PC-9 (cell line): ENCODE measurements around the gene FDX2. TPM values are rescaled to one million over a fixed set of nuclear protein-coding genes. Genes with fewer than 3 reads are reported as not detected.

Source experiments
- BruUV-seq: library from RNA; stranded (reverse); fragments of 400-500 nt; replicated peaks from 2 replicates; lab custom pipeline; 2021; lab: Mats Ljungman, UMichigan
- CTCF ChIA-PET: fragments of 300-600 bp; sonication (Branson Sonifier 250); formaldehyde crosslinking; loops from one replicate; lab custom pipeline; 2022; ENCODE audit warnings: antibody characterized with exemption; lab: Charles Lee
- POLR2A ChIA-PET: fragments of 300-600 bp; sonication (Branson Sonifier 250); formaldehyde crosslinking; loops from one replicate; lab custom pipeline; 2022; ENCODE audit warnings: antibody characterized with exemption; ENCODE audit not compliant: unreplicated experiment; lab: Charles Lee
- DNase-seq, 2 experiments: peaks; one replicate each; pipeline versions ENCODE4 v3.0.0 to v3.0.0-alpha.2; 2015 to 2022; ENCODE audit warnings: mixed read lengths in 1 of 2
- H2AFZ ChIP-seq: fragments of 200-600 bp; sonication (generic); 2 replicates; pipeline ENCODE4 v1.8.1; 2017; ENCODE audit warnings: antibody characterized with exemption
- H3F3A ChIP-seq: fragments of 200-600 bp; sonication (generic); 2 replicates; pipeline ENCODE4 v1.8.1; 2017; ENCODE audit warnings: antibody characterized with exemption, mild to moderate bottlenecking, low read depth; ENCODE audit not compliant: insufficient read depth
- H3K27ac ChIP-seq: fragments of 200-600 bp; sonication (generic); 2 replicates; pipeline ENCODE4 v1.6.1; 2016; ENCODE audit warnings: mixed run types
- H3K27me3 ChIP-seq: fragments of 200-600 bp; sonication (generic); 2 replicates; pipeline ENCODE4 v1.6.1; 2016; ENCODE audit warnings: low read depth, mixed run types; ENCODE audit not compliant: insufficient read depth
- H3K36me3 ChIP-seq: fragments of 200-600 bp; sonication (generic); 2 replicates; pipeline ENCODE4 v1.6.1; 2016; ENCODE audit warnings: low read depth, mixed run types
- H3K4me1 ChIP-seq: fragments of 200-600 bp; sonication (generic); replicated peaks from 2 replicates; pipeline ENCODE4 v1.6.1; 2016; ENCODE audit warnings: mixed run types; ENCODE audit not compliant: insufficient read depth
- H3K4me2 ChIP-seq: fragments of 200-600 bp; sonication (generic); 2 replicates; pipeline ENCODE4 v1.6.1; 2017; ENCODE audit warnings: mixed run types
- H3K4me3 ChIP-seq: fragments of 200-600 bp; sonication (generic); 2 replicates; pipeline ENCODE4 v1.6.1; 2016; ENCODE audit warnings: mixed run types
- H3K79me2 ChIP-seq: fragments of 200-600 bp; sonication (generic); 2 replicates; pipeline ENCODE4 v1.6.1; 2017; ENCODE audit warnings: low read depth, mixed run types
- H3K9me2 ChIP-seq: fragments of 200-600 bp; sonication (generic); 2 replicates; pipeline ENCODE4 v1.8.1; 2017; ENCODE audit warnings: mild to moderate bottlenecking; ENCODE audit not compliant: insufficient read depth
- H3K9me3 ChIP-seq: fragments of 200-600 bp; sonication (generic); 2 replicates; pipeline ENCODE4 v1.8.1; 2016; ENCODE audit warnings: low read depth; ENCODE audit not compliant: insufficient read depth
- H4K20me1 ChIP-seq: fragments of 200-600 bp; sonication (generic); 2 replicates; pipeline ENCODE4 v1.8.1; 2017; ENCODE audit not compliant: insufficient read depth
- EZH2 ChIP-seq: fragments of 200-600 bp; sonication (generic); IDR thresholded peaks from 2 replicates; pipeline ENCODE4 v1.8.0; 2017; ENCODE audit warnings: antibody characterized with exemption, low read depth
- intact Hi-C: fragments of 100-400 bp; cut with micrococcal nuclease; formaldehyde crosslinking; loops from one replicate; pipeline ENCODE4 v1.10.0; 2022; ENCODE audit not compliant: unreplicated experiment
- total RNA-seq: library from RNA; stranded (reverse); gene quantifications from 2 replicates; pipeline ENCODE4 v1.2.3, GENCODE V29; 2021
- TF ChIP-seq, protein P1 (sequence below): fragments of 200-600 bp; sonication (generic); conservative IDR thresholded peaks from 2 replicates; pipeline ENCODE4 v1.6.1; 2017; ENCODE audit warnings: mixed run types, antibody characterized with exemption, mild to moderate bottlenecking, moderate library complexity

Gene FDX2
- total RNA-seq, 1 experiment from 2014 or later, result 23.1 TPM

DNA sequence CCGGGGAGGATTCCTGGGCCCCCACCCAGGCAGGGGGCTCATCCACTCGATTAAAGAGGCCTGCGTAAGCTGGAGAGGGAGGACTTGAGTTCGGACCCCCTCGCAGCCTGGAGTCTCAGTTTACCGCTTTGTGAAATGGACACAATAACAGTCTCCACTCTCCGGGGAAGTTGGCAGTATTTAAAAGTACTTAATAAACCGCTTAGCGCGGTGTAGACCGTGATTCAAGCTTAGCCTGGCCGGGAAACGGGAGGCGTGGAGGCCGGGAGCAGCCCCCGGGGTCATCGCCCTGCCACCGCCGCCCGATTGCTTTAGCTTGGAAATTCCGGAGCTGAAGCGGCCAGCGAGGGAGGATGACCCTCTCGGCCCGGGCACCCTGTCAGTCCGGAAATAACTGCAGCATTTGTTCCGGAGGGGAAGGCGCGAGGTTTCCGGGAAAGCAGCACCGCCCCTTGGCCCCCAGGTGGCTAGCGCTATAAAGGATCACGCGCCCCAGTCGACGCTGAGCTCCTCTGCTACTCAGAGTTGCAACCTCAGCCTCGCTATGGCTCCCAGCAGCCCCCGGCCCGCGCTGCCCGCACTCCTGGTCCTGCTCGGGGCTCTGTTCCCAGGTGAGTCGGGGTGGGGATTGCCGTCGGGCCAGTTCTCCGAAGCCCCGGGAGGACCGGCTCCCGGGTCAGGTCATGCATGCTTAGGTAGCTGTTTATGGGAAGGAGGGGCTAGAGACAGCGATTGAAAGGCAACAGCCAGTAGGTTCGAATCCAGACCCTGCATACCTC lies 45.0 kb downstream of the FDX2 start, which contains the start of gene ICAM1:
Gene ICAM1, plus strand, starts transcription at position 505 of the 779 bp plus-strand sequence. Its CDS starts 40 bp downstream, at position 545.
- Histone ChIP-seq H3K4me3 (peak within 1 kb of the TSS; percentile 64), H3F3A (peaks cover 37% of the 10 kb centered on the region), H3K27ac (peak within 1 kb of the TSS; percentile 25), H3K79me2 (peaks cover 16% of the 10 kb centered on the region), H3K9me2 (no peaks in the 10 kb centered on the region), H3K9me3 (no peaks in the 10 kb centered on the region), H3K36me3 (no peaks in the 10 kb centered on the region), H3K4me1 (peaks cover 25% of the 10 kb centered on the region), H3K27me3 (no peaks in the 10 kb centered on the region), H2AFZ (peak within 1 kb of the TSS; percentile 75), H4K20me1 (no peaks in the 10 kb centered on the region), H3K4me2 (peak within 1 kb of the TSS; percentile 83)
- CTCF ChIA-PET, result interaction anchor here (0.5 to 1.6 kb wide), 12 partner anchors 11 to 1238 kb away, joined by 3 to 11 read pairs (median 4); partner anchors contain the start of genes ICAM5 and TYK2
- POLR2A ChIA-PET, result interaction anchor here (0.6 to 1.6 kb wide), 9 partner anchors 9 to 236 kb away, joined by 3 to 17 read pairs (median 6); partner anchors contain the start of genes ICAM5 and TYK2
- DNase-seq, result peak; percentile 76 to 77
- TSS peak; percentile 95 for BruUV-seq
- intact Hi-C loops, result no loop called here
- TF ChIP-seq, protein P1, sequence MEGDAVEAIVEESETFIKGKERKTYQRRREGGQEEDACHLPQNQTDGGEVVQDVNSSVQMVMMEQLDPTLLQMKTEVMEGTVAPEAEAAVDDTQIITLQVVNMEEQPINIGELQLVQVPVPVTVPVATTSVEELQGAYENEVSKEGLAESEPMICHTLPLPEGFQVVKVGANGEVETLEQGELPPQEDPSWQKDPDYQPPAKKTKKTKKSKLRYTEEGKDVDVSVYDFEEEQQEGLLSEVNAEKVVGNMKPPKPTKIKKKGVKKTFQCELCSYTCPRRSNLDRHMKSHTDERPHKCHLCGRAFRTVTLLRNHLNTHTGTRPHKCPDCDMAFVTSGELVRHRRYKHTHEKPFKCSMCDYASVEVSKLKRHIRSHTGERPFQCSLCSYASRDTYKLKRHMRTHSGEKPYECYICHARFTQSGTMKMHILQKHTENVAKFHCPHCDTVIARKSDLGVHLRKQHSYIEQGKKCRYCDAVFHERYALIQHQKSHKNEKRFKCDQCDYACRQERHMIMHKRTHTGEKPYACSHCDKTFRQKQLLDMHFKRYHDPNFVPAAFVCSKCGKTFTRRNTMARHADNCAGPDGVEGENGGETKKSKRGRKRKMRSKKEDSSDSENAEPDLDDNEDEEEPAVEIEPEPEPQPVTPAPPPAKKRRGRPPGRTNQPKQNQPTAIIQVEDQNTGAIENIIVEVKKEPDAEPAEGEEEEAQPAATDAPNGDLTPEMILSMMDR, result peak; percentile 35; the same call in 1 of the 2 replicates
- no peak for TF ChIP-seq EZH2

DNA sequence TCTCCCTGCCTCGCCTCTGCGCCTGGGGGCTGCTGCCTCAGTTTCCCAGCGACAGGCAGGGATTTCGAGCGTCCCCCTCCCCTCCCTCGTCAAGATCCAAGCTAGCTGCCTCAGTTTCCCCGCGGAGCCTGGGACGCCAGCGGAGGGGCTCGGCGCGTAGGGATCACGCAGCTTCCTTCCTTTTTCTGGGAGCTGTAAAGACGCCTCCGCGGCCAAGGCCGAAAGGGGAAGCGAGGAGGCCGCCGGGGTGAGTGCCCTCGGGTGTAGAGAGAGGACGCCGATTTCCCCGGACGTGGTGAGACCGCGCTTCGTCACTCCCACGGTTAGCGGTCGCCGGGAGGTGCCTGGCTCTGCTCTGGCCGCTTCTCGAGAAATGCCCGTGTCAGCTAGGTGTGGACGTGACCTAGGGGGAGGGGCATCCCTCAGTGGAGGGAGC lies 45.6 kb downstream of the FDX2 start:
- ChIA-PET POLR2A (interaction anchor here (0.7 to 1.6 kb wide), 5 partner anchors 10 to 64 kb away, joined by 3 to 9 read pairs (median 4); partner anchors contain the start of gene ICAM5), CTCF (interaction anchor here (0.6 to 1.6 kb wide), 6 partner anchors 11 to 118 kb away, joined by 3 to 11 read pairs (median 4); no protein-coding TSS in a partner anchor)
- H3K27ac ChIP-seq, result peak overlapping the region; percentile 25
- H3K9me3 ChIP-seq, result no peaks in the 10 kb centered on the region
- H3K4me1 ChIP-seq, result peaks cover 25% of the 10 kb centered on the region
- DNase-seq, result no peak
- intact Hi-C loops, result no loop called here
- peak overlapping the region; percentile 83 for H3K4me2 ChIP-seq
- peaks cover 16% of the 10 kb centered on the region for H3K79me2 ChIP-seq
- H3K9me2 ChIP-seq, result no peaks in the 10 kb centered on the region
- H3K36me3 ChIP-seq, result no peaks in the 10 kb centered on the region
- peak overlapping the region; percentile 64 for H3K4me3 ChIP-seq
- no TSS peak for BruUV-seq
- no peaks in the 10 kb centered on the region for H4K20me1 ChIP-seq
- TF ChIP-seq, protein P1, result no peak
- no peak for TF ChIP-seq EZH2
- H3K27me3 ChIP-seq, result no peaks in the 10 kb centered on the region
- H3F3A ChIP-seq, result peaks cover 37% of the 10 kb centered on the region
- peak overlapping the region; percentile 75 for H2AFZ ChIP-seq
